CD1c-positive myeloid dendritic cell (primary cell): ENCODE results near the gene ZNF649.
"Not testable (repeated sequence)": the region's sequence is repeated elsewhere in the genome, so short reads cannot be mapped to it uniquely, and the experiment has no call there.

Source experiments
- DNase-seq: peaks from one replicate; pipeline ENCODE4 v3.0.0-alpha.2; 2016; ENCODE audit errors: extremely low spot score

ZNF649 gene

GRCh38 chr19:51904331-51905165 lies at the start of gene ZNF649:
ZNF649 (minus strand) TSS chr19:51905017; CDS start chr19:51900107, 4,910 bp downstream.
- DNase-seq = peak; percentile 93

GRCh38 chr19:51948975-51949374 lies 44.2 kb upstream of the ZNF649 start:
- DNase-seq = no peak

- no peak for DNase-seq
Observed at GRCh38 chr19:51946602-51947001, 41.8 kb upstream of the ZNF649 start.

GRCh38 chr19:51944798-51945552 lies 40.2 kb upstream of the ZNF649 start:
- no peak for DNase-seq

GRCh38 chr19:51938936-51939335 lies 34.1 kb upstream of the ZNF649 start:
- no peak for DNase-seq

- no peak for DNase-seq
Observed at GRCh38 chr19:51931921-51932320, 27.1 kb upstream of the ZNF649 start.

- DNase-seq = no peak
Observed at GRCh38 chr19:51927859-51928258, 23.0 kb upstream of the ZNF649 start.

- peak; percentile 90 for DNase-seq
Observed at GRCh38 chr19:51926784-51927741, 22.2 kb upstream of the ZNF649 start, which contains the start of gene ZNF613. ZNF613 (plus strand) TSS chr19:51927472; CDS start chr19:51936221, 8,749 bp downstream.

GRCh38 chr19:51926426-51926783 lies 21.6 kb upstream of the ZNF649 start:
- DNase-seq = no peak

- DNase-seq = no peak
Observed at GRCh38 chr19:51921949-51922348, 17.1 kb upstream of the ZNF649 start.

GRCh38 chr19:51919606-51920005 lies 14.8 kb upstream of the ZNF649 start:
- DNase-seq = no peak

GRCh38 chr19:51916167-51916566 lies 11.3 kb upstream of the ZNF649 start:
- DNase-seq = no peak

- no peak for DNase-seq
Observed at GRCh38 chr19:51915324-51915867, 10.6 kb upstream of the ZNF649 start.

- not testable (repeated sequence) for DNase-seq
Observed at GRCh38 chr19:51907981-51908380, 3.2 kb upstream of the ZNF649 start.

GRCh38 chr19:51906108-51906507 lies 1.3 kb upstream of the ZNF649 start:
- DNase-seq = not testable (repeated sequence)

- not testable (repeated sequence) for DNase-seq
Observed at GRCh38 chr19:51905639-51906038, 822 bp upstream of the ZNF649 start.

- no peak for DNase-seq
Observed at GRCh38 chr19:51905206-51905605, 389 bp upstream of the ZNF649 start.

GRCh38 chr19:51903192-51903591 lies 1.6 kb downstream of the ZNF649 start:
- no peak for DNase-seq

- no peak for DNase-seq
Observed at GRCh38 chr19:51901860-51902259, 3.0 kb downstream of the ZNF649 start.

GRCh38 chr19:51891193-51891747 lies 13.5 kb downstream of the ZNF649 start:
- DNase-seq = no peak

- no peak for DNase-seq
Observed at GRCh38 chr19:51889934-51890333, 14.9 kb downstream of the ZNF649 start.
